Fibroblast of mammary gland (primary cell): ENCODE data around the gene BMPER.
A peak's percentile ranks its signal among the peaks of the same experiment; 100 is the strongest.

ENCODE experiments used
- DNase-seq: peaks from one replicate; pipeline ENCODE4 v3.0.0-alpha.2; 2010; ENCODE audit warnings: low read depth
- H3K4me3 ChIP-seq: 2 replicates; pipeline ENCODE4 v1.5.1; 2011; ENCODE audit warnings: low read depth, mild to moderate bottlenecking, low read length, moderate library complexity; ENCODE audit not compliant: control insufficient read depth
- CTCF ChIP-seq: conservative IDR thresholded peaks from 2 replicates; pipeline ENCODE4 v1.5.1; 2011; ENCODE audit warnings: low read depth, low read length, inconsistent platforms; ENCODE audit not compliant: control insufficient read depth, insufficient read depth

Gene BMPER

GRCh38 chr7:34100661-34101060 is 195.3 kb downstream of the BMPER start:
- H3K4me3 ChIP-seq, result no peak overlapping the region
- no peak for DNase-seq
- TF ChIP-seq CTCF, result no peak

- H3K4me3 ChIP-seq, result no peak overlapping the region
- no peak for DNase-seq
- TF ChIP-seq CTCF, result no peak
Observed at GRCh38 chr7:34104115-34104514, 198.8 kb downstream of the BMPER start.

- TF ChIP-seq CTCF, result no peak
- DNase-seq, result peak; percentile 55
Observed at GRCh38 chr7:34104992-34105391, 199.7 kb downstream of the BMPER start.

GRCh38 chr7:34107276-34107675 is 201.9 kb downstream of the BMPER start:
- H3K4me3 ChIP-seq, result no peak overlapping the region
- no peak for TF ChIP-seq CTCF
- peak; percentile 92 for DNase-seq

More at GRCh38 chr7:34104992-34105391, 199.7 kb downstream of the BMPER start:
- H3K4me3 ChIP-seq, result no peak overlapping the region

- no peak for TF ChIP-seq CTCF
- DNase-seq, result peak; percentile 64
- H3K4me3 ChIP-seq, result no peak overlapping the region
Observed at GRCh38 chr7:34108165-34108564, 202.8 kb downstream of the BMPER start.

GRCh38 chr7:34109936-34110780 is 204.8 kb downstream of the BMPER start:
- H3K4me3 ChIP-seq, result no peak overlapping the region
- DNase-seq, result no peak
- no peak for TF ChIP-seq CTCF

- no peak overlapping the region for H3K4me3 ChIP-seq
- DNase-seq, result no peak
- no peak for TF ChIP-seq CTCF
Observed at GRCh38 chr7:34111031-34111430, 205.7 kb downstream of the BMPER start.
